ENCODE results near the gene EYS.
"Not testable (repeated sequence)": the region's sequence is repeated elsewhere in the genome, so short reads cannot be mapped to it uniquely, and the experiment has no call there.

Gene EYS

GRCh38 chr6:63926950-63927927 lies 1779.8 kb downstream of the EYS start:
- DNase-seq = no peak

- no peak for DNase-seq
Measured at GRCh38 chr6:63926258-63926780, 1780.7 kb downstream of the EYS start.

GRCh38 chr6:63923139-63923739 lies 1783.8 kb downstream of the EYS start:
- DNase-seq = no peak

GRCh38 chr6:63919556-63920110 lies 1787.4 kb downstream of the EYS start:
- no peak for DNase-seq

GRCh38 chr6:63912887-63913286 lies 1794.1 kb downstream of the EYS start:
- DNase-seq = no peak

- no peak for DNase-seq
Measured at GRCh38 chr6:63910863-63911551, 1796.0 kb downstream of the EYS start.

GRCh38 chr6:63904650-63905248 lies 1802.3 kb downstream of the EYS start:
- DNase-seq = no peak

GRCh38 chr6:63899550-63899949 lies 1807.5 kb downstream of the EYS start:
- DNase-seq = no peak

GRCh38 chr6:63897952-63898351 lies 1809.1 kb downstream of the EYS start:
- DNase-seq = no peak

GRCh38 chr6:63897459-63897858 lies 1809.6 kb downstream of the EYS start:
- DNase-seq = no peak

GRCh38 chr6:63888416-63888815 lies 1818.6 kb downstream of the EYS start:
- no peak for DNase-seq

- DNase-seq = not testable (repeated sequence)
Measured at GRCh38 chr6:63887804-63888203, 1819.2 kb downstream of the EYS start.

GRCh38 chr6:63887002-63887751 lies 1819.8 kb downstream of the EYS start:
- no peak for DNase-seq

GRCh38 chr6:63886341-63886740 lies 1820.7 kb downstream of the EYS start:
- DNase-seq = no peak

- no peak for DNase-seq
Measured at GRCh38 chr6:63883597-63883996, 1823.4 kb downstream of the EYS start.

GRCh38 chr6:63882208-63882607 lies 1824.8 kb downstream of the EYS start:
- DNase-seq = no peak

- no peak for DNase-seq
Measured at GRCh38 chr6:63881791-63882190, 1825.2 kb downstream of the EYS start.

- no peak for DNase-seq
Measured at GRCh38 chr6:63872233-63872632, 1834.8 kb downstream of the EYS start.

- DNase-seq = no peak
Measured at GRCh38 chr6:63868351-63868750, 1838.7 kb downstream of the EYS start.

- no peak for DNase-seq
Measured at GRCh38 chr6:63864671-63865318, 1842.2 kb downstream of the EYS start.

GRCh38 chr6:63864061-63864460 lies 1843.0 kb downstream of the EYS start:
- DNase-seq = no peak

All from CD4-positive, alpha-beta T cell treated with Interleukin-15 for 1 hour (primary cell).